H1 (cell line): Measurements from ENCODE around the gene UGT1A10. TPM values are rescaled to one million over a fixed set of nuclear protein-coding genes. Genes with fewer than 3 reads are reported as not detected.
A peak's percentile ranks its signal among the peaks of the same experiment; 100 is the strongest.
"Not testable (repeated sequence)": the region's sequence is repeated elsewhere in the genome, so short reads cannot be mapped to it uniquely, and the experiment has no call there.

ENCODE experiments used
- CTCF ChIA-PET: fragments of 300-600 bp; sonication (Branson Sonifier 250); formaldehyde crosslinking; loops from one replicate; lab custom pipeline; 2021; ENCODE audit not compliant: partially characterized antibody; lab: Charles Lee
- POLR2A ChIA-PET: fragments of 300-600 bp; sonication (Branson Sonifier 250); formaldehyde crosslinking; loops from one replicate; lab custom pipeline; 2021; ENCODE audit warnings: inconsistent platforms; ENCODE audit not compliant: partially characterized antibody; lab: Charles Lee
- DNase-seq, 2 experiments: peaks; one replicate each; pipeline versions ENCODE4 v3.0.0 to v3.0.0-alpha.2; 2010 to 2022; ENCODE audit warnings: low spot score in 2 of 2, low read depth in 1 of 2, mixed read lengths in 1 of 2
- FAIRE-seq: peaks from 2 replicates; lab custom pipeline; 2011; peaks lifted over from hg19 to GRCh38; lab: Jason Lieb, UNC
- H2AFZ ChIP-seq: 2 replicates; pipeline ENCODE4 v1.8.1; 2012; ENCODE audit warnings: low read length, inconsistent platforms
- H2AK5ac ChIP-seq: 2 replicates; pipeline ENCODE4 v1.6.1; 2013; ENCODE audit warnings: low read depth, low read length
- H2BK120ac ChIP-seq: replicated peaks from 2 replicates; pipeline ENCODE3; 2013; ENCODE audit warnings: low read depth, low read length, inconsistent platforms
- H2BK12ac ChIP-seq: 2 replicates; pipeline ENCODE4 v1.6.1; 2013; ENCODE audit warnings: low read depth, low read length
- H2BK15ac ChIP-seq: 2 replicates; pipeline ENCODE4 v1.6.1; 2013; ENCODE audit warnings: low read length
- H2BK20ac ChIP-seq: 2 replicates; pipeline ENCODE4 v1.6.1; 2013; ENCODE audit warnings: low read length
- H2BK5ac ChIP-seq: 2 replicates; pipeline ENCODE4 v1.6.1; 2013; ENCODE audit warnings: low read depth, low read length
- H3K14ac ChIP-seq: 2 replicates; pipeline ENCODE4 v1.6.1; 2013; ENCODE audit warnings: inconsistent platforms; ENCODE audit not compliant: insufficient read length
- H3K18ac ChIP-seq: 2 replicates; pipeline ENCODE4 v1.6.1; 2013; ENCODE audit warnings: low read length; ENCODE audit errors: extremely low read depth
- H3K23ac ChIP-seq: 2 replicates; pipeline ENCODE4 v1.6.1; 2013; ENCODE audit warnings: inconsistent platforms; ENCODE audit not compliant: insufficient read length
- H3K23me2 ChIP-seq: 2 replicates; pipeline ENCODE4 v1.6.1; 2013; ENCODE audit warnings: low read depth, low read length
- H3K27ac ChIP-seq: 2 replicates; pipeline ENCODE4 v1.6.1; 2011; ENCODE audit warnings: low read depth, low read length, inconsistent platforms
- H3K27me3 ChIP-seq, 4 experiments: replicated peaks in 1 of 4; 1 replicate in 1 of 4; 2 replicates in 3 of 4; pipeline versions ENCODE4 v1.6.1 to v1.8.1; 2011 to 2013; ENCODE audit warnings: low read length in 3 of 4, mild to moderate bottlenecking in 3 of 4, inconsistent platforms in 2 of 4, mixed read lengths in 2 of 4, moderate library complexity in 1 of 4; ENCODE audit not compliant: control insufficient read depth in 3 of 4, insufficient read depth in 3 of 4; ENCODE audit errors: extremely low read depth in 1 of 4
- H3K36me3 ChIP-seq, 4 experiments: 2 replicates each; pipeline versions ENCODE4 v1.6.1 to v1.8.1; 2011 to 2013; ENCODE audit warnings: mild to moderate bottlenecking in 4 of 4, low read length in 3 of 4, moderate library complexity in 2 of 4, control low read depth in 1 of 4, inconsistent platforms in 1 of 4; ENCODE audit not compliant: insufficient read depth in 4 of 4, control insufficient read depth in 2 of 4
- H3K4ac ChIP-seq: replicated peaks from 2 replicates; pipeline ENCODE3; 2013; ENCODE audit warnings: low read length, low read depth, mixed read lengths, inconsistent platforms; ENCODE audit not compliant: insufficient read length
- H3K4me1 ChIP-seq, 4 experiments: replicated peaks in 1 of 4; 1 replicate in 1 of 4; 2 replicates in 3 of 4; pipeline versions ENCODE4 v1.6.1 to v1.8.1; 2011 to 2013; ENCODE audit warnings: low read length in 3 of 4, inconsistent platforms in 2 of 4, mixed read lengths in 1 of 4; ENCODE audit not compliant: insufficient read depth in 4 of 4, control insufficient read depth in 3 of 4
- H3K4me2 ChIP-seq, 2 experiments: 2 replicates each; pipeline versions ENCODE4 v1.6.1 to v1.8.1; 2011 to 2013; ENCODE audit warnings: low read depth in 2 of 2, low read length in 2 of 2, control low read depth in 1 of 2, inconsistent platforms in 1 of 2, mild to moderate bottlenecking in 1 of 2; ENCODE audit not compliant: insufficient read depth in 1 of 2
- H3K4me3 ChIP-seq, 4 experiments: fragments of 200-600, 300-600 bp in 1 of 4; sonication (generic), shearing (Covaris generic), sonication (Bioruptor Twin) in 1 of 4; 2 replicates each; pipeline versions ENCODE4 v1.5.1 to v1.8.1; 2011 to 2016; ENCODE audit warnings: low read length in 4 of 4, low read depth in 3 of 4, control low read depth in 2 of 4, inconsistent platforms in 2 of 4, mild to moderate bottlenecking in 2 of 4, mixed read lengths in 1 of 4, moderate library complexity in 1 of 4; ENCODE audit not compliant: insufficient read depth in 2 of 4; ENCODE audit errors: extremely low read depth in 1 of 4
- H3K56ac ChIP-seq: replicated peaks from 2 replicates; pipeline ENCODE3; 2013; ENCODE audit warnings: low read depth, mild to moderate bottlenecking, mixed read lengths, low read length, inconsistent platforms; ENCODE audit not compliant: insufficient read length
- H3K79me1 ChIP-seq: 2 replicates; pipeline ENCODE4 v1.6.1; 2013; ENCODE audit warnings: low read depth, low read length, control low read depth
- H3K79me2 ChIP-seq, 2 experiments: 2 replicates each; pipeline versions ENCODE4 v1.6.1 to v1.8.1; 2012 to 2013; ENCODE audit warnings: low read length in 2 of 2, mild to moderate bottlenecking in 2 of 2, inconsistent platforms in 1 of 2; ENCODE audit not compliant: insufficient read depth in 2 of 2, control insufficient read depth in 1 of 2
- H3K9ac ChIP-seq, 4 experiments: replicated peaks in 1 of 4; 1 replicate in 1 of 4; 2 replicates in 3 of 4; pipeline versions ENCODE4 v1.6.1 to v1.8.1; 2011 to 2013; ENCODE audit warnings: low read depth in 3 of 4, low read length in 3 of 4, control low read depth in 2 of 4, mild to moderate bottlenecking in 2 of 4, moderate library complexity in 2 of 4, inconsistent platforms in 1 of 4; ENCODE audit errors: extremely low read depth in 1 of 4
- H3K9me3 ChIP-seq, 2 experiments: 2 replicates each; pipeline versions ENCODE4 v1.6.1 to v1.8.1; 2012 to 2013; ENCODE audit warnings: mild to moderate bottlenecking in 2 of 2, moderate library complexity in 2 of 2, control low read depth in 1 of 2, inconsistent platforms in 1 of 2, low read depth in 1 of 2, low read length in 1 of 2, mixed read lengths in 1 of 2; ENCODE audit not compliant: insufficient read depth in 2 of 2
- H4K20me1 ChIP-seq, 2 experiments: replicated peaks in 1 of 2; 2 replicates each; pipeline versions ENCODE3 to v1.8.1; 2011 to 2013; ENCODE audit warnings: inconsistent platforms in 2 of 2, low read length in 2 of 2, mild to moderate bottlenecking in 1 of 2; ENCODE audit not compliant: insufficient read depth in 2 of 2, control insufficient read depth in 1 of 2
- H4K5ac ChIP-seq: 2 replicates; pipeline ENCODE4 v1.6.1; 2013; ENCODE audit warnings: low read length, low read depth, mixed read lengths, inconsistent platforms; ENCODE audit not compliant: insufficient read length
- H4K8ac ChIP-seq: 2 replicates; pipeline ENCODE4 v1.8.0; 2013; ENCODE audit warnings: mild to moderate bottlenecking, moderate library complexity, low read length, inconsistent platforms; ENCODE audit not compliant: insufficient read depth; ENCODE audit errors: extremely low read depth
- H4K91ac ChIP-seq: replicated peaks from 2 replicates; pipeline ENCODE3; 2013; ENCODE audit warnings: low read length, mixed read lengths, inconsistent platforms; ENCODE audit not compliant: insufficient read length
- JUND ChIP-seq: IDR thresholded peaks from 2 replicates; pipeline ENCODE4 v1.6.1; 2011; ENCODE audit warnings: mild to moderate bottlenecking, improper control_type of control experiment, low read length
- POU5F1 ChIP-seq: IDR thresholded peaks from 2 replicates; pipeline ENCODE4 v1.6.1; 2011; ENCODE audit warnings: low read depth, mild to moderate bottlenecking, low read length, moderate library complexity
- WGBS, 2 experiments: shearing (Covaris generic) in 1 of 2; methylation state at CpG; one replicate each; pipeline versions ENCODE4 v1.1.6 to v1.1.7; 2013 to 2015; ENCODE audit warnings: low lambda C conversion rate in 2 of 2, mixed read lengths in 2 of 2, inconsistent platforms in 1 of 2, low coverage in 1 of 2, missing lambda C conversion rate in 1 of 2; ENCODE audit not compliant: insufficient replicate concordance in 2 of 2, insufficient coverage in 1 of 2, insufficient read length in 1 of 2; ENCODE audit errors: extremely low coverage in 1 of 2, missing lambda C conversion rate in 1 of 2; 5-methylcytosine and 5-hydroxymethylcytosine counted together
- polyA plus RNA-seq, 7 experiments: library from polyadenylated mRNA; depleted of rRNA in 3 of 7; stranded (reverse) in 5 of 7; unstranded in 2 of 7; fragments of >200 nt in 5 of 7; fragments of 200-250 nt in 2 of 7; gene quantifications; 1 replicate in 5 of 7; 2 replicates in 1 of 7; 4 replicates in 1 of 7; pipeline versions ENCODE4 v1.2.1 to v1.2.3, GENCODE V29; 2011 to 2013; ENCODE audit warnings: missing spikeins in 2 of 7, mixed read lengths in 2 of 7
- total RNA-seq: library from RNA; stranded (reverse); fragmentation: NEBNext Ultra II Directional; extraction: Animal tissue kit (Norgen Biotek cat#: 25700); gene quantifications from 2 replicates; pipeline ENCODE4 v1.2.1, GENCODE V29; 2021

UGT1A10 gene
- total and polyA plus RNA-seq, 2 of the 8 experiments (the other 6 are each of a cell fraction or from before 2014, with no cell fraction given), result not detected

- Histone ChIP-seq H3K4ac (no peak overlapping the region), H3K23ac (no peak overlapping the region), H4K91ac (no peak overlapping the region), H2AFZ (no peak overlapping the region), H2BK120ac (no peak overlapping the region), H3K79me1 (no peaks in the 10 kb centered on the region), H2BK5ac (no peak overlapping the region), H4K8ac (no peak overlapping the region), H3K4me1 (no peaks in the 10 kb centered on the region), H3K4me3 (no peak overlapping the region), H3K4me2 (no peak overlapping the region), H3K36me3 (no peaks in the 10 kb centered on the region), H2BK12ac (no peak overlapping the region), H3K18ac (no peak overlapping the region), H3K56ac (no peak overlapping the region), H3K27ac (no peak overlapping the region), H2BK15ac (no peak overlapping the region), H3K9ac (no peak overlapping the region), H3K79me2 (no peaks in the 10 kb centered on the region), H3K23me2 (no peaks in the 10 kb centered on the region), H3K14ac (no peak overlapping the region), H3K9me3 (no peaks in the 10 kb centered on the region), H3K27me3 (no peaks in the 10 kb centered on the region), H4K5ac (no peak overlapping the region), H4K20me1 (no peaks in the 10 kb centered on the region), H2BK20ac (no peak overlapping the region), H2AK5ac (no peak overlapping the region)
- no peak for DNase-seq
- no peak for TF ChIP-seq POU5F1
- no peak for TF ChIP-seq JUND
- CTCF ChIA-PET, result no interaction called here
- FAIRE-seq, result peak; percentile 55
- POLR2A ChIA-PET, result no interaction called here
- WGBS, 2 experiments, result 82% methylated on average over 4 of the region's 4 CpGs; no CpG with 5 or more reads in 1 of the 2 experiments
Observed at GRCh38 chr2:233611284-233611683, 25.0 kb upstream of the UGT1A10 start.

DNA sequence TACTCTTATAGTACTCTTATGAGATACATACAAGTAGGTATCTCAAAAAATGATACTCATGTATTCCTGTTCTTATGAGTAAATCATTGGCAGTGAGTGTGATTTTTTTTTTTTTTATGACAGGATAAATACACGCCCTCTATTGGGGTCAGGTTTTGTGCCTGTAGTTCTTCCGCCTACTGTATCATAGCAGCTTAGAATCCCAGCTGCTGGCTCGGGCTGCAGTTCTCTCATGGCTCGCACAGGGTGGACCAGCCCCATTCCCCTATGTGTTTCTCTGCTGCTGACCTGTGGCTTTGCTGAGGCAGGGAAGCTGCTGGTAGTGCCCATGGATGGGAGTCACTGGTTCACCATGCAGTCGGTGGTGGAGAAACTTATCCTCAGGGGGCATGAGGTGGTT is 18.8 kb upstream of the UGT1A10 start, which contains the start of gene UGT1A8:
UGT1A8 (plus strand) TSS at position 158 of the 400 bp plus-strand sequence; CDS start at position 233, 75 bp downstream.
- H3K4me3 ChIP-seq, H3K14ac ChIP-seq, H3K36me3 ChIP-seq, H2BK20ac ChIP-seq, H2BK120ac ChIP-seq, H2BK5ac ChIP-seq, H3K23ac ChIP-seq, H3K4me2 ChIP-seq, H3K4me1 ChIP-seq, H2BK12ac ChIP-seq, FAIRE-seq, H2AFZ ChIP-seq, DNase-seq, H2AK5ac ChIP-seq, H3K27me3 ChIP-seq, H3K18ac ChIP-seq, H3K9ac ChIP-seq, H3K79me1 ChIP-seq, H3K4ac ChIP-seq, H3K9me3 ChIP-seq, POLR2A ChIA-PET, H2BK15ac ChIP-seq, H3K56ac ChIP-seq, H3K23me2 ChIP-seq, H4K20me1 ChIP-seq, H4K91ac ChIP-seq, H3K79me2 ChIP-seq, H4K5ac ChIP-seq, H4K8ac ChIP-seq, H3K27ac ChIP-seq: not testable (repeated sequence)
- WGBS, 2 experiments, result 89% methylated on average over 5 of the region's 5 CpGs; no CpG with 5 or more reads in 1 of the 2 experiments
- CTCF ChIA-PET, result interaction anchor here (0.7 to 1.2 kb wide), 3 partner anchors 10 to 313 kb away, joined by 3 to 5 read pairs (median 3); no protein-coding TSS in a partner anchor
